ENCODE measurements around the gene MAGED4B.

DNA sequence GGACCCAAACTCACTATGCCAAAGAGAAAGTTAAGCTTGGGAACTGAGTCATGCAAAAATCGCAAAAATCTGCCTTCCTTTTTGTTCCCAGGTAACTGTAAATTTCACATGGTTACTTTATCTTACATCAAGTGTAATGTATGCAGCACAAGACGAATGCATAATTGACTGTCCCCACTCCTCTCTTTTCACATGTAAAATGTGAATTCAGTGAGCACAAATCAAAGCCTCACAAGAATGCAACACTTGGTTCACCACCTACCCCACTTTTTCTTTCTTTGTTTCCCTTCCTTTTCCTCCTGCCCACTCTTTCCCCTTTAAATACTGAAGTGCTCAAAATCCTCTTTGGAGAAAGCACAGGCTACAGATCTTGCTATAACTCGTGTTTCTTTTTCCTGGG, 53.2 kb downstream of the MAGED4B start:
- TF ChIP-seq CTCF (IDR thresholded peaks at IDR 0.05) (no peak), POLR2A (IDR thresholded peaks at IDR 0.05) (no peak), EP300 (IDR thresholded peaks at IDR 0.05) (no peak)

Measured in gastroesophageal sphincter (tissue), 3 donors.